Skeletal muscle satellite cell (primary cell): ENCODE results near the gene GCNT2.
"Not testable (repeated sequence)": the region's sequence is repeated elsewhere in the genome, so short reads cannot be mapped to it uniquely, and the experiment has no call there.

Experiments used
- H3K27me3 ChIP-seq: 2 replicates; pipeline ENCODE4 v1.7.0; 2013; ENCODE audit warnings: low read length; ENCODE audit not compliant: control insufficient read depth, insufficient read depth
- H3K36me3 ChIP-seq: 2 replicates; pipeline ENCODE4 v1.7.0; 2013; ENCODE audit warnings: mild to moderate bottlenecking, control low read depth, low read length; ENCODE audit not compliant: insufficient read depth
- H3K4me1 ChIP-seq: 2 replicates; pipeline ENCODE4 v1.7.0; 2013; ENCODE audit warnings: low read length; ENCODE audit not compliant: control insufficient read depth, insufficient read depth
- H3K4me2 ChIP-seq: 2 replicates; pipeline ENCODE4 v1.7.0; 2013; ENCODE audit warnings: mild to moderate bottlenecking, low read length
- H3K4me3 ChIP-seq: 2 replicates; pipeline ENCODE4 v1.7.0; 2013; ENCODE audit warnings: low read length
- H3K9ac ChIP-seq: 2 replicates; pipeline ENCODE4 v1.7.0; 2013; ENCODE audit warnings: mild to moderate bottlenecking, low read depth, low read length, moderate library complexity
- H3K9me3 ChIP-seq: replicated peaks from 2 replicates; pipeline ENCODE4 v1.7.0; 2013; ENCODE audit warnings: mild to moderate bottlenecking, control low read depth, low read length

GCNT2 gene

DNA sequence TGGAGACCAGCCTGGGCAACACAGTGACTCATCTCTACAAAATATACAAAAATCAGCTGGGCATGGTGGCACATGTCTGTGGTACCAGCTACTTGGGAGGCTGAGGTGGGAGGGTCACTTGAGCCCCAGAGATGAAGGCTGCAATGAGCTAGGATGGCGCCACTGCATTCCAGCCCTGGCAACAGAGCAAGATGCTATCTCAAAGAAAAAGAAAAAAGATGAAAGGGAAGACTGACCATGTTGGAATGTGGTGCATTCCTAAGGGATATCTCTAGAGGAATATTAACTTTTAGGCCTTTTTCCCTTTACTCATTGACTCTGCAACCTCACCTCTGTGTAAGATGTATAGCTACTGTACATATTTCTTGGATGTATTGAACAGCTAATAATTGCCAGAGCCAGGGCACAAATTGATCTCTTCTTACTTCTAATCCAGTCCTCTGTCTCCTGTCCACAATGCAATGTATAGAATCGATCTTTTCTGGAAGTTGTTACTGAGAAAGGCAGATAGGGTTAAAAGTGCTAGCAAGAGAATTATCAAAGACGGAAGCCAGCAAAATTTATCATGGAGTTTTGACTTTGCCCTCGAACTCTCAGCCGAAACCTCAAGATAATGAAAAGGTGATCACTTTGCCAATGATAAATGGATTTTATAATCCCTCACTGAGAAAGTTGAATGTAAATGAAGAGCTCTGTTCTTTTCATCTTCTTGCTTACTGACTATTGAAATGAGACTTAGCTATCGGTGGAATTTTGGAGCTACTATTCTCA is 46.3 kb downstream of the GCNT2 start:
- Histone ChIP-seq H3K9ac (no peak overlapping the region), H3K36me3 (no peaks in the 10 kb centered on the region), H3K4me3 (no peak overlapping the region), H3K9me3 (no peaks in the 10 kb centered on the region), H3K4me2 (no peak overlapping the region), H3K4me1 (no peaks in the 10 kb centered on the region), H3K27me3 (peaks cover 4% of the 10 kb centered on the region)

DNA sequence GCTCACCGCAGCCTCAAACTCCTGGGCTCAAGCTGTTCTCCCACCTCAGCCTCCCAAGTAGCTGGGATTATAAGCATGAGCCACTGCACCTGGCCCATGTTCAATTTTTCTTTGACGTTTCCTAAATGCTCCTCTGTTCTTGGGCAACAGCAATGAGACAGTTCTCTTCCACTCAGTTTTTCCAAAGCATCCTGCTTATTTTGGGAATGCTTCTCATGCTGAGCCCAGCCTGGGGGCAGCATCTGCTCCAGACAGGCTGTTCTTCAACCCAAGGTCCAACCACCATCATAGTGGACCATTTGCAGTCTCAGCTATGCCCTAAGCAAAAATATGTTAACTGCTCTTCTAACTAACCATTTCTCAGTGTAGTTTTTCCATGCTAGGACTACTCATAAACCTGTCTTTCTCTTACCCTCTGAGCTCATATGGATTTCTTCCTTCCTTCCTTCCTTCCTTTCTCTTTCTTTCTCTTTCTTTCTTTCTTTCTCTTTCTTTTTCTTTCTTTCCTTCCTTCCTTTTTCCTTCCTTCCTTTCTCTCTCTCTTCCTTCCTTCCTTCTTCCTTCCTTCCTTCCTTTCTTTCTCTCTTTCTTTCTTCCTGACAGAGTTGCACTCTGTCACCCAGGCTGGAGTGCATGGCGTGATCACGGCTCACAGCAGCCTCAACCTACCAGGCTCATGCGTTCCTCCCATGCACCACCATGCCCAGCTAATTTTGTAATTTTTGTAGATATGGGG is 48.4 kb downstream of the GCNT2 start:
- H3K4me1 ChIP-seq: no peaks in the 10 kb centered on the region

GRCh38 chr6:10575519-10575918 is 54.4 kb downstream of the GCNT2 start:
- not testable (repeated sequence) for H3K9ac ChIP-seq

More for the DNA sequence above, 48.4 kb downstream of the GCNT2 start:
- no peak overlapping the region for H3K4me2 ChIP-seq
- peaks cover 4% of the 10 kb centered on the region for H3K27me3 ChIP-seq
- no peaks in the 10 kb centered on the region for H3K36me3 ChIP-seq
- no peaks in the 10 kb centered on the region for H3K9me3 ChIP-seq
- H3K9ac ChIP-seq: no peak overlapping the region
- no peak overlapping the region for H3K4me3 ChIP-seq

DNA sequence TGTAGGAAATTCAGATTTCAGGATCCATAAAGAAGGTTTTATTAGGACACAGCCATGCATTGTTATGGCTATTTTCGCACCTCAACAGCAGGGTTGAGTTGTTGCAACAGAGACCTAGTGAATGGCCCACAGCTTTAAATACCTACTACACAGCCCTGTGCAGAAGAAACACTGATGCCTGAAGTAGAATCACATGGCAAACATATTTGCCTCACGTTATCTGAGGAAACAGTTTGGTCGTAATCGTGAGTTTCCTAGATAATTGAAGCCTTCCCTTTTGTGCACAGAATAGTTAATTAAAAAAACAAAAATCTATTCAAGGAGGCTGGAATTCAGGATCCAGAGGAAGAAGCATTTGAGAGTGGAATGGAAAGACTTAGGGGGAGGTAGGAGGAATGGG is 55.1 kb downstream of the GCNT2 start:
- Histone ChIP-seq H3K4me2 (no peak overlapping the region), H3K36me3 (no peaks in the 10 kb centered on the region)

More at GRCh38 chr6:10575519-10575918, 54.4 kb downstream of the GCNT2 start:
- not testable (repeated sequence) for H3K27me3 ChIP-seq, H3K4me1 ChIP-seq, H3K4me3 ChIP-seq, H3K4me2 ChIP-seq, H3K36me3 ChIP-seq, H3K9me3 ChIP-seq

GRCh38 chr6:10577112-10577511 is 56.0 kb downstream of the GCNT2 start:
- H3K9ac ChIP-seq: no peak overlapping the region
- H3K4me1 ChIP-seq: no peaks in the 10 kb centered on the region
- H3K36me3 ChIP-seq: no peaks in the 10 kb centered on the region
- no peaks in the 10 kb centered on the region for H3K9me3 ChIP-seq
- peaks cover 4% of the 10 kb centered on the region for H3K27me3 ChIP-seq
- no peak overlapping the region for H3K4me2 ChIP-seq
- H3K4me3 ChIP-seq: no peak overlapping the region

More for the DNA sequence above, 55.1 kb downstream of the GCNT2 start:
- Histone ChIP-seq H3K27me3 (peaks cover 4% of the 10 kb centered on the region), H3K4me1 (no peaks in the 10 kb centered on the region), H3K9ac (no peak overlapping the region), H3K4me3 (no peak overlapping the region), H3K9me3 (no peaks in the 10 kb centered on the region)

DNA sequence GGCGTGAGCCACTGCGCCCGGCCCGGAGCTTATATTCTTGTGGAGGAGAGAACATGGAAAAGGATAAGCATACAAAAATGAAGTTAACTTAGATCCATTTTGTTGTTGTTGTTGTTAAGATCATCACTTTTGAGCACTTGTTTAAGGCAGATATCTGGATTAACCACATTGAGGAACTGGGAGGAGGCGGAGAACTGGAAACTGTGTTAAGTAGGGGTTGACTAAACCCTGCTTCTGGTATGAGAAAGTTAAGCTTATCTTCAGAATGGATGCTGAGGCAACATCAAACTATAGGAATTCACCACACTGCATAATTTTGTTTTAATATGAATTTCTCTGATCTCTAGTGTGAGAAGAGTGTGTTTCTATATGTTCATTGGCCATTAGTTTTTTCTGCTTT is 57.6 kb downstream of the GCNT2 start:
- peaks cover 8% of the 10 kb centered on the region for H3K27me3 ChIP-seq
- H3K4me3 ChIP-seq: no peak overlapping the region
- no peak overlapping the region for H3K9ac ChIP-seq
- no peak overlapping the region for H3K4me2 ChIP-seq
- no peaks in the 10 kb centered on the region for H3K36me3 ChIP-seq
- no peaks in the 10 kb centered on the region for H3K4me1 ChIP-seq
- H3K9me3 ChIP-seq: no peaks in the 10 kb centered on the region

- Histone ChIP-seq H3K36me3 (no peaks in the 10 kb centered on the region), H3K4me2 (no peak overlapping the region), H3K4me1 (no peaks in the 10 kb centered on the region)
Measured at GRCh38 chr6:10579803-10580202, 58.7 kb downstream of the GCNT2 start.

GRCh38 chr6:10580570-10580969 is 59.4 kb downstream of the GCNT2 start:
- Histone ChIP-seq H3K4me2 (no peak overlapping the region), H3K27me3 (peaks cover 14% of the 10 kb centered on the region), H3K9me3 (no peaks in the 10 kb centered on the region), H3K36me3 (no peaks in the 10 kb centered on the region), H3K4me1 (no peaks in the 10 kb centered on the region), H3K9ac (no peak overlapping the region), H3K4me3 (no peak overlapping the region)

More at GRCh38 chr6:10579803-10580202, 58.7 kb downstream of the GCNT2 start:
- Histone ChIP-seq H3K9me3 (no peaks in the 10 kb centered on the region), H3K9ac (no peak overlapping the region), H3K4me3 (no peak overlapping the region), H3K27me3 (peaks cover 8% of the 10 kb centered on the region)

DNA sequence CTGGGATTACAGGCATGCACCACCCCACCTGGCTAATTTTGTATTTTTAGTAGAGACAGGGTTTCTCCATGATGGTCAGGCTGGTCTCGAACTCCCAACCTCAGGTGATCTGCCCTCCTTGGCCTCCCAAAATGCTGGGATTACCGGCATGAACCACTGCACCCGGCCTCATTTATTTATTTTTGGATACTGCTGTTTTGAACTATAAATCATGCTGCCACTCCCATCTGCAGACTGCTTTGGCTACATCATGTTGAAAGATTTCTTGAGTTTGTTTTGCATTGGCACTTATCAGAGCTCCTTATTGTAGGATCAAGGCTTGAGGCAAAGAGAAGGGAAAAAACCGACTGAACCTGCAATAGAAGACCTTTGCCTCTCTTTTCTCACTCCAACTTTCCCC is 60.3 kb downstream of the GCNT2 start:
- H3K27me3 ChIP-seq: peaks cover 20% of the 10 kb centered on the region
- not testable (repeated sequence) for H3K36me3 ChIP-seq, H3K9ac ChIP-seq, H3K4me3 ChIP-seq, H3K4me2 ChIP-seq, H3K9me3 ChIP-seq, H3K4me1 ChIP-seq

DNA sequence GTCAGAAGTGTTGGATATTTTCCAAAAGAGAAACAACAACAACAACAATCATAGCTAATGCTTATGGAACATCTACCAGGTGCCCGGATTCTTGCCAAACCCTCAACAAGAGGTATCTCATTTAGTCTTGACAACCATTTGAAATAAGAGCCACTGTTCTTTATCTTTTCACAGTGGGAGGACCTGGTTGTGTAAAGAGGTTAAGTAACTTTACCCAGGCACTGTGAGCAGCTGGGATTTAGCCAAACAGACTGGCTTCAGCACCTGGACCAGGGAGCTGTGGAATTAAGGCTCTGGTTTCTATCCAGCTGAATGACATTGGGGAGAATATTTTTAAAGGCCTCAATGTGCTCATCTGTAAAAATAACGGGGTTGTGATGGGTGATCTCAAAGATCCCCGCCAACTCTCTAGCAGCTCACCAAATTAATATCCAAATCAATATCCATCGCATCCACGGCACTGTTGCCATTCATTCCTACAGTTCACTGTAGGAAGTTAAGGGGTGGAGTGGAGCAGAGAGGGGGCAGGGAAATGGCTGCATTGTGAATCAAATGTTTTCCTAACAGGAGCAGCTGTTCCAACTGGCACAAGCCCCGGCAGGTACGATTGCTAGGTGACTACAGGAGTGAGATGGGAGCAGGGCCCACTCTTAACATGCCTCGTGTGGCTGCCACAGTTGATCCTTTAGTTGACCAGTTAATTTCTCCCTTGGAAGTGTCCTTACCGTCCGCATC is 61.8 kb downstream of the GCNT2 start:
- peaks cover 27% of the 10 kb centered on the region for H3K27me3 ChIP-seq
- no peaks in the 10 kb centered on the region for H3K4me1 ChIP-seq
- H3K4me2 ChIP-seq: no peak overlapping the region
- no peak overlapping the region for H3K9ac ChIP-seq
- no peak overlapping the region for H3K4me3 ChIP-seq
- no peaks in the 10 kb centered on the region for H3K9me3 ChIP-seq
- H3K36me3 ChIP-seq: no peaks in the 10 kb centered on the region

DNA sequence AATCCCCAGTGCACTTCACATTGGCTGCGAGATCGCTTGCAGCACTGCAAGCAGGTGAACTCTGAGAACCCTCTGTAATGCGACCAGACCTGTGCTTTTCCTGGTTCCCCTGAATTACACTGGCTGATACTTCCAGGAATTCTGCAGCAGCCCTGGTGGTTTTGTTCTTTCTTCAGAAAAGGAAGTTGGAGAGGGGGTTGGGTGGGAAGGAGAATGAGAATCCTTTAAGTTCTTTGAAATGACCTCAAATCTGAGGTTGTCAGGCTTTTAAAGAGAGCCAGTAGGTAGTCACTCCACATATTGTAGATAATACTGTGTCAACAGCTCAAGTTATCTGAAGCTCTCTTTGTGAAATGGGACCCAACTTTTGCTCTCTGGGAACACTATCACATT is 62.4 kb downstream of the GCNT2 start:
- Histone ChIP-seq H3K4me1 (no peaks in the 10 kb centered on the region), H3K27me3 (peaks cover 27% of the 10 kb centered on the region), H3K9me3 (no peaks in the 10 kb centered on the region)

More for the DNA sequence above, 62.4 kb downstream of the GCNT2 start:
- Histone ChIP-seq H3K36me3 (no peaks in the 10 kb centered on the region), H3K9ac (no peak overlapping the region), H3K4me3 (no peak overlapping the region), H3K4me2 (no peak overlapping the region)
